Transverse colon (tissue), 3 donors: ENCODE measurements around the gene CSF3R.

Source experiments
- POLR2A ChIP-seq: fragments of 450-650 bp; IDR thresholded peaks from one replicate; pipeline ENCODE4 v1.6.1; 2016; ENCODE audit warnings: antibody characterized with exemption, mild to moderate bottlenecking, moderate library complexity
- POLR2AphosphoS5 ChIP-seq, 3 donors: sonication (generic); formaldehyde crosslinking; IDR thresholded peaks; one replicate each; pipeline ENCODE4 v1.6.1; 2016; ENCODE audit warnings: antibody characterized with exemption in 3 of 3

DNA sequence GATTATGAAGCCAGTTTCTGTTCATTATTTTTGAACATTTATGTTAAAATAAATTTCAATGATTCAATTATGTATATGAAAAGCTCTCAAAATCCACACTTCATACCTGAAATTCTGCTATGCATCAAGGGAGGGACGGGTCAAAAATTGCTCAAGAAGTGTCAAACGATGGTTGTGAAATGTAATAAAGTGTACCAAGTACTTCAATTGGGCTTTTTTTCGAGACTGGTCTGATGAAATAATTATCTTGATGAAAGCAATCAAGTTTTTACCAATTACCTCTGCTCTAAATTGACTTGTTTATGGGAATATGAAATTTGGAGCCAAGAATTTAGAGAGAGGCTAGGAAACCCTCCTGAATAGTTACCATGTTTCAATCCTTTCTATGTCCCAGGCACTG, 40.4 kb downstream of the CSF3R start:
- TF ChIP-seq POLR2A (no peak), POLR2AphosphoS5 (IDR thresholded peaks at IDR 0.05) (no peak)
